Measurements from ENCODE around the gene IFT74. TPM values are rescaled to one million over a fixed set of nuclear protein-coding genes. Genes with fewer than 3 reads are reported as not detected.

Gene IFT74
- total RNA-seq, 1 experiment from 2014 or later = 11.0 TPM

Other genes starting within 250 kb of the IFT74 start
- gene CAAP1, start 63.6 kb upstream of the IFT74 start, total RNA-seq (2014; rRNA removed; shearing (Covaris generic)) = 26.1 and 26.3 TPM in 2 replicates
- gene PLAA, start 9.2 kb upstream of the IFT74 start, total RNA-seq (2014; rRNA removed; shearing (Covaris generic)) = 34.3 and 54.6 TPM in 2 replicates
- gene LRRC19, start 49.3 kb downstream of the IFT74 start, total RNA-seq (2014; rRNA removed; shearing (Covaris generic)) = not detected in 2 replicates
- 0.26 and 0.33 TPM in 2 replicates for gene TEK, start 152.8 kb downstream of the IFT74 start, total RNA-seq (2014; rRNA removed; shearing (Covaris generic))